DND-41 (cell line): ENCODE measurements around the gene HES3.

Source experiments
- EZH2 ChIP-seq: IDR thresholded peaks from 3 replicates; pipeline ENCODE4 v1.6.1; 2012; ENCODE audit warnings: borderline replicate concordance, low read depth, mild to moderate bottlenecking, moderate library complexity, low read length, inconsistent platforms; ENCODE audit not compliant: severe bottlenecking
- TF ChIP-seq, protein P1 (sequence below): IDR thresholded peaks from 2 replicates; pipeline ENCODE4 v1.5.1; 2012; ENCODE audit warnings: borderline replicate concordance, low read length, moderate library complexity, mild to moderate bottlenecking; ENCODE audit not compliant: poor library complexity, severe bottlenecking; ENCODE audit errors: extremely low read depth

DNA sequence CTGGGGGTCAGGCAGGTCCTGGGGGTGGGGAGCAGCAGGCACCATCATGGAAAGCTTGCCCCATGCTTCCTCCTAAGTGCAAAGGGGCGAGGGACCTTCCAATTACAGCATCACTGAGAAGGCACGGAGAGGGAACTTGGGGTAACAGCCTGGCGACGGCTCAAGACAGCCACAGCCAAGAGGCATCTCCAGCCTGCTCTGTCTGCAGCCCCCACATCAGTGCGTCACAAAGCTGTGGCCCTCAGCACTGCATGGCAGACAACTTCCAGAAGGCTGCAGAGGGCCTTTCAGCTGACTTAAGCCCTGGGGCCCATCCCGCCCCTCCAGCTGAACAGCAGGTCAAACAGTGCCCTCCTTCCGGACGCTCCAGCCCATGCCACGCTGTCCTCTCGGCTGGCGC, 30.1 kb downstream of the HES3 start:
- TF ChIP-seq, protein P1, sequence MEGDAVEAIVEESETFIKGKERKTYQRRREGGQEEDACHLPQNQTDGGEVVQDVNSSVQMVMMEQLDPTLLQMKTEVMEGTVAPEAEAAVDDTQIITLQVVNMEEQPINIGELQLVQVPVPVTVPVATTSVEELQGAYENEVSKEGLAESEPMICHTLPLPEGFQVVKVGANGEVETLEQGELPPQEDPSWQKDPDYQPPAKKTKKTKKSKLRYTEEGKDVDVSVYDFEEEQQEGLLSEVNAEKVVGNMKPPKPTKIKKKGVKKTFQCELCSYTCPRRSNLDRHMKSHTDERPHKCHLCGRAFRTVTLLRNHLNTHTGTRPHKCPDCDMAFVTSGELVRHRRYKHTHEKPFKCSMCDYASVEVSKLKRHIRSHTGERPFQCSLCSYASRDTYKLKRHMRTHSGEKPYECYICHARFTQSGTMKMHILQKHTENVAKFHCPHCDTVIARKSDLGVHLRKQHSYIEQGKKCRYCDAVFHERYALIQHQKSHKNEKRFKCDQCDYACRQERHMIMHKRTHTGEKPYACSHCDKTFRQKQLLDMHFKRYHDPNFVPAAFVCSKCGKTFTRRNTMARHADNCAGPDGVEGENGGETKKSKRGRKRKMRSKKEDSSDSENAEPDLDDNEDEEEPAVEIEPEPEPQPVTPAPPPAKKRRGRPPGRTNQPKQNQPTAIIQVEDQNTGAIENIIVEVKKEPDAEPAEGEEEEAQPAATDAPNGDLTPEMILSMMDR: no peak
- no peak for TF ChIP-seq EZH2
